Caco-2 (cell line): Measurements from ENCODE around the gene A2M. TPM values are rescaled to one million over a fixed set of nuclear protein-coding genes. Genes with fewer than 3 reads are reported as not detected.

Experiments used
- BruUV-seq: library from RNA; stranded (reverse); fragments of 400-500 nt; replicated peaks from 2 replicates; lab custom pipeline; 2021; lab: Mats Ljungman, UMichigan
- CTCF ChIA-PET: fragments of 300-600 bp; sonication (Branson Sonifier 250); formaldehyde crosslinking; loops from one replicate; lab custom pipeline; 2022; ENCODE audit warnings: antibody characterized with exemption; lab: Charles Lee
- POLR2A ChIA-PET: fragments of 300-600 bp; sonication (Branson Sonifier 250); formaldehyde crosslinking; loops from one replicate; lab custom pipeline; 2022; ENCODE audit warnings: antibody characterized with exemption; lab: Charles Lee
- DNase-seq, 2 experiments: peaks; one replicate each; pipeline versions ENCODE4 v3.0.0 to v3.0.0-alpha.2; 2020 to 2022
- H3K27me3 ChIP-seq: replicated peaks from 2 replicates; pipeline ENCODE4 v1.6.0; 2011; ENCODE audit warnings: low read length; ENCODE audit not compliant: control insufficient read depth, insufficient read depth
- H3K36me3 ChIP-seq: 2 replicates; pipeline ENCODE4 v1.5.1; 2011; ENCODE audit warnings: low read length; ENCODE audit not compliant: control insufficient read depth, insufficient read depth
- H3K4me1 ChIP-seq: fragments of 250-450 bp; sonication (Bioruptor Pico); 2 replicates; pipeline ENCODE4 v1.5.1; 2020; ENCODE audit warnings: mild to moderate bottlenecking
- H3K4me3 ChIP-seq: 2 replicates; pipeline ENCODE4 v1.5.1; 2011; ENCODE audit warnings: low read depth, mild to moderate bottlenecking, control low read depth, low read length
- H3K9me3 ChIP-seq: fragments of 250-450 bp; sonication (Bioruptor Pico); 2 replicates; pipeline ENCODE4 v1.5.1; 2020; ENCODE audit warnings: mild to moderate bottlenecking, moderate library complexity
- H3K27ac Mint-ChIP-seq: one replicate; pipeline ENCODE4 v1.8.0; 2022; ENCODE audit warnings: mixed read lengths; ENCODE audit not compliant: unreplicated experiment
- H3K27me3 Mint-ChIP-seq: one replicate; pipeline ENCODE4 v1.8.0; 2022; ENCODE audit warnings: mixed read lengths; ENCODE audit not compliant: insufficient read depth, unreplicated experiment
- H3K36me3 Mint-ChIP-seq: one replicate; pipeline ENCODE4 v1.8.0; 2022; ENCODE audit warnings: mild to moderate bottlenecking, mixed read lengths; ENCODE audit not compliant: insufficient read depth, unreplicated experiment
- H3K4me1 Mint-ChIP-seq: one replicate; pipeline ENCODE4 v1.8.0; 2022; ENCODE audit warnings: low read depth, mixed read lengths; ENCODE audit not compliant: unreplicated experiment
- H3K4me3 Mint-ChIP-seq: one replicate; pipeline ENCODE4 v1.8.0; 2022; ENCODE audit warnings: mild to moderate bottlenecking, moderate library complexity, mixed read lengths; ENCODE audit not compliant: unreplicated experiment
- H3K9me3 Mint-ChIP-seq: one replicate; pipeline ENCODE4 v1.8.0; 2022; ENCODE audit warnings: mixed read lengths; ENCODE audit not compliant: unreplicated experiment
- CTCF ChIP-seq, 2 experiments: fragments of 200-600 bp in 1 of 2; IDR thresholded peaks; 1 replicate in 1 of 2; 2 replicates in 1 of 2; pipeline versions ENCODE4 v1.5.1 to v1.8.0; 2011 to 2022; ENCODE audit warnings: antibody characterized with exemption in 1 of 2, control low read depth in 1 of 2, inconsistent platforms in 1 of 2, low read depth in 1 of 2, low read length in 1 of 2, mild to moderate bottlenecking in 1 of 2, moderate library complexity in 1 of 2; ENCODE audit not compliant: insufficient read depth in 1 of 2, severe bottlenecking in 1 of 2, unreplicated experiment in 1 of 2
- intact Hi-C: fragments of 100-400 bp; cut with micrococcal nuclease; formaldehyde crosslinking; loops from one replicate; pipeline ENCODE4 v1.10.0; 2022; ENCODE audit not compliant: unreplicated experiment
- total RNA-seq: library from RNA; stranded (reverse); gene quantifications from 2 replicates; pipeline ENCODE4 v1.2.3, GENCODE V29; 2022

The A2M gene
- total RNA-seq, 1 experiment from 2014 or later: 1.00 TPM

- H3K9me3 ChIP-seq: no peaks in the 10 kb centered on the region
- no TSS peak for BruUV-seq
- no peak overlapping the region for H3K4me3 ChIP-seq
- intact Hi-C loops: loop anchor here (2.0 to 5.0 kb wide), 2 partner anchors 19 to 42 kb away; no protein-coding TSS in a partner anchor
- H3K9me3 Mint-ChIP-seq: peaks cover 20% of the 10 kb centered on the region
- H3K4me1 ChIP-seq: peaks cover 7% of the 10 kb centered on the region
- no peaks in the 10 kb centered on the region for H3K4me1 Mint-ChIP-seq
- ChIA-PET CTCF (no interaction called here), POLR2A (interaction anchor here (1.0 kb wide), 1 partner anchor 22 kb away, joined by 5 read pairs; no protein-coding TSS in a partner anchor)
- no peaks in the 10 kb centered on the region for H3K27me3 Mint-ChIP-seq
- no peaks in the 10 kb centered on the region for H3K27me3 ChIP-seq
- H3K36me3 ChIP-seq: no peaks in the 10 kb centered on the region
- no peak for TF ChIP-seq CTCF (IDR thresholded peaks at IDR 0.05; ENCODE audit: insufficient read depth in 1 of 2, low read depth in 1 of 2, low read length in 1 of 2, severe bottlenecking in 1 of 2, unreplicated experiment in 1 of 2)
- no peaks in the 10 kb centered on the region for H3K36me3 Mint-ChIP-seq
- H3K27ac Mint-ChIP-seq: no peak overlapping the region
- H3K4me3 Mint-ChIP-seq: no peak overlapping the region
- DNase-seq: peak in 1 of 2 experiments; percentile 47
Observed at GRCh38 chr12:9113987-9114309, 1.8 kb downstream of the A2M start.

- no peaks in the 10 kb centered on the region for H3K4me1 Mint-ChIP-seq
- BruUV-seq: no TSS peak
- intact Hi-C loops: loop anchor here (5.0 kb wide), 1 partner anchor 41 kb away; no protein-coding TSS in a partner anchor
- Histone ChIP-seq H3K27me3 (no peaks in the 10 kb centered on the region), H3K9me3 (no peaks in the 10 kb centered on the region), H3K4me1 (peaks cover 7% of the 10 kb centered on the region), H3K36me3 (no peaks in the 10 kb centered on the region), H3K4me3 (no peak overlapping the region)
- ChIA-PET POLR2A (interaction anchor here (0.6 to 1.0 kb wide), 2 partner anchors 22 to 37 kb away, joined by 3 to 5 read pairs; no protein-coding TSS in a partner anchor), CTCF (no interaction called here)
- H3K9me3 Mint-ChIP-seq: peaks cover 20% of the 10 kb centered on the region
- H3K4me3 Mint-ChIP-seq: no peak overlapping the region
- H3K36me3 Mint-ChIP-seq: no peaks in the 10 kb centered on the region
- no peaks in the 10 kb centered on the region for H3K27me3 Mint-ChIP-seq
- TF ChIP-seq CTCF (IDR thresholded peaks at IDR 0.05; ENCODE audit: insufficient read depth in 1 of 2, low read depth in 1 of 2, low read length in 1 of 2, severe bottlenecking in 1 of 2, unreplicated experiment in 1 of 2): no peak
- DNase-seq: no peak
- no peak overlapping the region for H3K27ac Mint-ChIP-seq
Observed at GRCh38 chr12:9113296-9113986, 2.3 kb downstream of the A2M start.

- ChIA-PET CTCF (no interaction called here), POLR2A (no interaction called here)
- Mint-ChIP-seq H3K4me3 (no peak overlapping the region), H3K27me3 (no peaks in the 10 kb centered on the region), H3K9me3 (peaks cover 20% of the 10 kb centered on the region), H3K27ac (no peak overlapping the region), H3K4me1 (no peaks in the 10 kb centered on the region), H3K36me3 (no peaks in the 10 kb centered on the region)
- H3K9me3 ChIP-seq: no peaks in the 10 kb centered on the region
- intact Hi-C loops: loop anchor here (5.0 kb wide), 1 partner anchor 40 kb away; no protein-coding TSS in a partner anchor
- H3K4me3 ChIP-seq: no peak overlapping the region
- H3K4me1 ChIP-seq: peaks cover 7% of the 10 kb centered on the region
- H3K27me3 ChIP-seq: no peaks in the 10 kb centered on the region
- H3K36me3 ChIP-seq: no peaks in the 10 kb centered on the region
- TF ChIP-seq CTCF (IDR thresholded peaks at IDR 0.05; ENCODE audit: insufficient read depth in 1 of 2, low read depth in 1 of 2, low read length in 1 of 2, severe bottlenecking in 1 of 2, unreplicated experiment in 1 of 2): no peak
- no peak for DNase-seq
- BruUV-seq: no TSS peak
Observed at GRCh38 chr12:9112076-9112853, 3.5 kb downstream of the A2M start.
